NCI-H146 (cell line): ENCODE results near the gene REM1.

Experiments
- DNase-seq: peaks from one replicate; lab custom pipeline; 2025; lab: John Stamatoyannopoulos, UW

The REM1 gene

DNA sequence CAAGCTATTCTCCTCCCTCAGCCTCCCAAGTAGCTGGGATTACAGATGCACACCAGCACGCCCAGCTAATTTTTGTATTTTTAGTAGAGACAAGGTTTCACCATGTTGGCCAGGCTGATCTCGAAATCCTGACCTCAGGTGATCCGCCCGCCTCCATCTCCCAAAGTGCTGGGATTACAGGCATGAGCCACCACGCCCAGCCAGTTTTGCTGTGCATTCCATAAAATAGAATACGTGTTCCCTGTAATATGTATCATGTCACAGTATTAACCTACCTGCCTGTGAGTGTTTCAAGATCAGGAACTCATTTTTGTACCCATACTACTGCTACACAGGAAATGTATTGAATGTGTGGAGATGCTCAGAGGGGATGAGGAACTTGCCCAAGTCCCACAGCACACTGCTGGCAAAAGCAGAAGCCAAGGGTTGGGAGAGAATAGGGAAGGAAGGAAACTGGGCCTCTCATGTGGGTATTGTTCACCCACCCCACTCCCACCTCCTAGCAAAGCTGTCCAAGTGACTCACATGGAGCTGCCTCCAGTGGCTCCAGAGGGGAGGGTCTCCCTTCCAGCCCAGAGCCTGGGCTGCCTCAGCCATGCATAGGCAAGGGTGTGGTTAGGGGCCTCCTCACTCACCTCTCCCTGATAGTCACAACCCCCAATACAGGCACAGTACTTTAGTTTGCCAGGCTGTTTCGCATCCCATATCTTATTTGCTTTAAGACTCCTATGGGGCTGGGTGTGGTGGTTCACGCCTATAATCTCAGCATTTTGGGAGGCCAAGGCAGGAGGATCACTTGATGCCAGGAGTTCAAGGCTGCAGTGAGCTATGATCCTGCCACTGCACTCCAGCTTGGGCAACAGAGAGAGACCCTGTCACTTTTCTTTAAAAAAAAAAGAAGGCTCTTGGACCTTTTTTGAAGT is 48.5 kb downstream of the REM1 start:
- DNase-seq = no peak

DNA sequence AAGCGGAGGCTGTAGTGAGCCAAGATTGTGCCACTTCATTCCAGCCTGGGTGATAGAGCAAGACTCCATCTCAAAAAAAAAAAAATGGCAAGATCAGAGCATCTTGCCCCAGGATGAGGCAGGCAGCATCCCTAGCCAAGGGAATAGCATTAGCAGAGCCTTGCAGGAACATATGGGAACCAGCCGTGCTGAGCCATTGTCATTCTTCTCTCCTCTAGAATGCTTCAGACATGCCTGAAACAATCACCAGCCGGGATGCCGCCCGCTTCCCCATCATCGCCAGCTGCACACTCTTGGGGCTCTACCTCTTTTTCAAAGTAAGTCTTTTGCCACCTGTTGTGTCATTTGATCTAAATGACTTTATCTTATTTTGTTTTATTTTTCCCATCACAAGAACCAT is 52.2 kb downstream of the REM1 start:
- DNase-seq = no peak
